Lower leg skin (tissue), 3 donors: ENCODE measurements around the gene LTBP2.

Source experiments
- POLR2A ChIP-seq, 2 donors: fragments of 450-650 bp; IDR thresholded peaks; one replicate each; pipeline ENCODE4 v1.6.1; 2016 to 2017; ENCODE audit warnings: antibody characterized with exemption in 2 of 2, mild to moderate bottlenecking in 1 of 2, moderate library complexity in 1 of 2
- TF ChIP-seq, protein P1 (sequence below), 3 donors: fragments of 450-650 bp; IDR thresholded peaks; one replicate each; pipeline ENCODE4 v1.5.1; 2016; ENCODE audit warnings: antibody characterized with exemption in 3 of 3, mild to moderate bottlenecking in 3 of 3, moderate library complexity in 2 of 3

- TF ChIP-seq POLR2A (IDR thresholded peaks at IDR 0.05): no peak
- TF ChIP-seq, protein P1, sequence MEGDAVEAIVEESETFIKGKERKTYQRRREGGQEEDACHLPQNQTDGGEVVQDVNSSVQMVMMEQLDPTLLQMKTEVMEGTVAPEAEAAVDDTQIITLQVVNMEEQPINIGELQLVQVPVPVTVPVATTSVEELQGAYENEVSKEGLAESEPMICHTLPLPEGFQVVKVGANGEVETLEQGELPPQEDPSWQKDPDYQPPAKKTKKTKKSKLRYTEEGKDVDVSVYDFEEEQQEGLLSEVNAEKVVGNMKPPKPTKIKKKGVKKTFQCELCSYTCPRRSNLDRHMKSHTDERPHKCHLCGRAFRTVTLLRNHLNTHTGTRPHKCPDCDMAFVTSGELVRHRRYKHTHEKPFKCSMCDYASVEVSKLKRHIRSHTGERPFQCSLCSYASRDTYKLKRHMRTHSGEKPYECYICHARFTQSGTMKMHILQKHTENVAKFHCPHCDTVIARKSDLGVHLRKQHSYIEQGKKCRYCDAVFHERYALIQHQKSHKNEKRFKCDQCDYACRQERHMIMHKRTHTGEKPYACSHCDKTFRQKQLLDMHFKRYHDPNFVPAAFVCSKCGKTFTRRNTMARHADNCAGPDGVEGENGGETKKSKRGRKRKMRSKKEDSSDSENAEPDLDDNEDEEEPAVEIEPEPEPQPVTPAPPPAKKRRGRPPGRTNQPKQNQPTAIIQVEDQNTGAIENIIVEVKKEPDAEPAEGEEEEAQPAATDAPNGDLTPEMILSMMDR (IDR thresholded peaks at IDR 0.05): no peak
Measured at GRCh38 chr14:74475678-74476077, 136.4 kb downstream of the LTBP2 start.
